HL-60 (cell line): ENCODE data around the gene NDP.

Source experiments
- CTCF ChIP-seq: IDR thresholded peaks from one replicate; pipeline ENCODE4 v1.5.1; 2011; ENCODE audit warnings: low read length, control low read depth, inconsistent platforms; ENCODE audit not compliant: insufficient read depth
- GABPA ChIP-seq: IDR thresholded peaks from 2 replicates; pipeline ENCODE4 v1.6.1; 2012; ENCODE audit warnings: low read depth
- POLR2AphosphoS5 ChIP-seq: IDR thresholded peaks from 2 replicates; pipeline ENCODE4 v1.6.1; 2012; ENCODE audit warnings: low read depth
- REST ChIP-seq: IDR thresholded peaks from 2 replicates; pipeline ENCODE4 v1.6.1; 2012; ENCODE audit warnings: low read depth; ENCODE audit not compliant: insufficient replicate concordance

GRCh38 chrX:43975796-43976195 lies 2.6 kb upstream of the NDP start:
- TF ChIP-seq CTCF (no peak), GABPA (no peak), REST (no peak), POLR2AphosphoS5 (no peak)
